Measurements from ENCODE around the gene PPP3CA. TPM values are rescaled to one million over a fixed set of nuclear protein-coding genes. Genes with fewer than 3 reads are reported as not detected.
A peak's percentile ranks its signal among the peaks of the same experiment; 100 is the strongest.

Gene PPP3CA
- total RNA-seq, 1 experiment from 2014 or later = 133 TPM

- intact Hi-C loops (cut with micrococcal nuclease) = no loop called here
- RAD21 ChIA-PET (ENCODE audit: low non-redundant PET in 1 of 2, low total read pairs in 2 of 2, uncharacterized antibody in 2 of 2, unreplicated experiment in 2 of 2) = no interaction called here
- CTCF ChIA-PET = no interaction called here
- POLR2A ChIA-PET = no interaction called here
- H3K79me2 ChIP-seq (ENCODE audit: insufficient read depth, low read length) = no peaks in the 10 kb centered on the region
- no peaks in the 10 kb centered on the region for H3K27me3 ChIP-seq (ENCODE audit: insufficient read depth, low read length)
- no peaks in the 10 kb centered on the region for H3K9me2 ChIP-seq (ENCODE audit: insufficient read depth)
- no peak overlapping the region for H3K4me3 ChIP-seq (replicated peaks in 1 of 2; ENCODE audit: low read depth in 1 of 2, low read length in 2 of 2)
- no peak for ATAC-seq
- no peaks in the 10 kb centered on the region for H3K9me3 ChIP-seq (ENCODE audit: control insufficient read depth in 1 of 2, insufficient read depth in 1 of 2, low read depth in 1 of 2, low read length in 2 of 2)
- H3K36me3 ChIP-seq (ENCODE audit: control insufficient read depth in 1 of 2, insufficient read depth in 2 of 2, low read length in 2 of 2) = peaks cover 0 to 4% of the 10 kb centered on the region in 2 experiments; a peak in 1 of 4 replicates
- no peak for DNase-seq (ENCODE audit: low read depth, low spot score)
- no peak overlapping the region for H3K9ac ChIP-seq (ENCODE audit: low read length)
- TF ChIP-seq ZBTB33 (IDR thresholded peaks at IDR 0.05; ENCODE audit: extremely low read depth, insufficient replicate concordance, low read length) = no peak
- no peak for TF ChIP-seq TCF7L2 (IDR thresholded peaks at IDR 0.05; ENCODE audit: borderline replicate concordance, extremely low read depth, insufficient read depth, insufficient read length)
- no peak for TF ChIP-seq YY1 (IDR thresholded peaks at IDR 0.05; ENCODE audit: extremely low read depth, insufficient replicate concordance, low read depth, low read length)
- TF ChIP-seq POLR2AphosphoS5 (IDR thresholded peaks at IDR 0.05; ENCODE audit: low read depth, low read length) = no peak
- no peak for TF ChIP-seq SP1 (IDR thresholded peaks at IDR 0.05; ENCODE audit: low read depth)
- TF ChIP-seq ZFX (IDR thresholded peaks at IDR 0.05) = no peak
- TF ChIP-seq EGR1 (IDR thresholded peaks at IDR 0.05; ENCODE audit: low read depth) = no peak
- no peak for TF ChIP-seq MAX (IDR thresholded peaks at IDR 0.05)
- no peak for TF ChIP-seq REST (IDR thresholded peaks at IDR 0.05; ENCODE audit: low read depth)
- no peak for TF ChIP-seq ELF1 (IDR thresholded peaks at IDR 0.05; ENCODE audit: borderline replicate concordance, low read depth)
- no peak for TF ChIP-seq FOSL1 (IDR thresholded peaks at IDR 0.05; ENCODE audit: low read depth)
- TF ChIP-seq, protein P1, sequence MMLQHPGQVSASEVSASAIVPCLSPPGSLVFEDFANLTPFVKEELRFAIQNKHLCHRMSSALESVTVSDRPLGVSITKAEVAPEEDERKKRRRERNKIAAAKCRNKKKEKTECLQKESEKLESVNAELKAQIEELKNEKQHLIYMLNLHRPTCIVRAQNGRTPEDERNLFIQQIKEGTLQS (IDR thresholded peaks at IDR 0.05) = no peak
- no peak for TF ChIP-seq EZH2phosphoT487 (IDR thresholded peaks at IDR 0.05; ENCODE audit: borderline replicate concordance)
- no peak for TF ChIP-seq RAD21 (IDR thresholded peaks at IDR 0.05; ENCODE audit: low read depth)
- TF ChIP-seq SRF (IDR thresholded peaks at IDR 0.05; ENCODE audit: low read depth) = no peak
- no peak for TF ChIP-seq EZH2 (IDR thresholded peaks at IDR 0.05)
- no peak overlapping the region for H3K4me2 ChIP-seq (ENCODE audit: low read length)
- no TSS peak for BruUV-seq (replicated peaks)
- no peaks in the 10 kb centered on the region for H4K20me1 ChIP-seq (ENCODE audit: insufficient read depth)
- no peak overlapping the region for H2AFZ ChIP-seq (ENCODE audit: low read depth, low read length, poor library complexity, severe bottlenecking)
- H3K4me1 ChIP-seq (ENCODE audit: control insufficient read depth in 1 of 2, insufficient read depth in 2 of 2, low read length in 2 of 2) = peaks cover 50 to 51% of the 10 kb centered on the region in 2 experiments
- peak overlapping the region; percentile 95 for H3K27ac ChIP-seq (ENCODE audit: low read depth, low read length)
Observed at GRCh38 chr4:101018836-101019235, 328.5 kb downstream of the PPP3CA start.

Measured in HCT116 (cell line).